ENCODE data around the gene DNAH8.

DNA sequence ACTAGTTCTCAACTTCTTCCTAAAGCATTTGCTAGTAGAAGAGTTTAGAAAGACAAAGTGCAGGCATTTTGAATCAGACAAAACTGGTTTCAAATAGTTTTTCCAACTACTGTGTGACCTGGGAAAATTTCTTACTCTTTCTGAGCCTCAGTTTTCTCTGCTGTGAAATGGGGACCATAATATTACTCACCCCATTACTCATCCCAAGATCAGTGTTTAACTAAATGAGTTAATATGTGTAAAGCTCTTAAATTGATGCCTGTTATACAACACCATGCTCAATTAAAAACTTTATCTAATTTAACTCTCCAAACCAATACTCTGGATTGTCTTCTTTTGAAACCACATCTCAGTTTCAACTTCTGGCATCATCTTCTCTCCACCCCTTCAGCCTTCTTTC, 87.4 kb downstream of the DNAH8 start:
- TF ChIP-seq, protein P1, sequence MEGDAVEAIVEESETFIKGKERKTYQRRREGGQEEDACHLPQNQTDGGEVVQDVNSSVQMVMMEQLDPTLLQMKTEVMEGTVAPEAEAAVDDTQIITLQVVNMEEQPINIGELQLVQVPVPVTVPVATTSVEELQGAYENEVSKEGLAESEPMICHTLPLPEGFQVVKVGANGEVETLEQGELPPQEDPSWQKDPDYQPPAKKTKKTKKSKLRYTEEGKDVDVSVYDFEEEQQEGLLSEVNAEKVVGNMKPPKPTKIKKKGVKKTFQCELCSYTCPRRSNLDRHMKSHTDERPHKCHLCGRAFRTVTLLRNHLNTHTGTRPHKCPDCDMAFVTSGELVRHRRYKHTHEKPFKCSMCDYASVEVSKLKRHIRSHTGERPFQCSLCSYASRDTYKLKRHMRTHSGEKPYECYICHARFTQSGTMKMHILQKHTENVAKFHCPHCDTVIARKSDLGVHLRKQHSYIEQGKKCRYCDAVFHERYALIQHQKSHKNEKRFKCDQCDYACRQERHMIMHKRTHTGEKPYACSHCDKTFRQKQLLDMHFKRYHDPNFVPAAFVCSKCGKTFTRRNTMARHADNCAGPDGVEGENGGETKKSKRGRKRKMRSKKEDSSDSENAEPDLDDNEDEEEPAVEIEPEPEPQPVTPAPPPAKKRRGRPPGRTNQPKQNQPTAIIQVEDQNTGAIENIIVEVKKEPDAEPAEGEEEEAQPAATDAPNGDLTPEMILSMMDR (IDR thresholded peaks at IDR 0.05; ENCODE audit: insufficient read depth, low read depth, low read length), result no peak
- no peak for TF ChIP-seq EZH2 (IDR thresholded peaks at IDR 0.05; ENCODE audit: insufficient read depth, low read length)
